K562 (cell line): ENCODE results near the gene HAAO. TPM values are rescaled to one million over a fixed set of nuclear protein-coding genes. Genes with fewer than 3 reads are reported as not detected.

Source experiments
- ATAC-seq: fragments of 200-7000 bp; cut with Tn5 transposase; 3 replicates; pipeline ENCODE4 v1.9.1; 2020; ENCODE audit warnings: moderate library complexity
- BruUV-seq: library from RNA; stranded (reverse); fragments of 400-500 nt; replicated peaks from 2 replicates; lab custom pipeline; 2021; lab: Mats Ljungman, UMichigan
- CTCF ChIA-PET: fragments of 300-600 bp; formaldehyde crosslinking; extraction: SDS; loops from one replicate; lab custom pipeline; 2021; ENCODE audit warnings: low intra/inter-chr PET ratio; lab: Yijun Ruan, JAX
- POLR2A ChIA-PET: fragments of 300-600, 350-650 bp; sonication (Branson Sonifier 250); formaldehyde crosslinking; extraction: SDS; loops from one replicate; lab custom pipeline; 2021; ENCODE audit warnings: antibody characterized with exemption, inconsistent platforms; lab: Yijun Ruan, JAX
- DNase-seq, 4 experiments: peaks; one replicate each; pipeline versions ENCODE4 v3.0.0 to v3.0.0-alpha.2; 2011 to 2018; ENCODE audit warnings: low spot score in 3 of 4, mixed read lengths in 3 of 4; ENCODE audit errors: extremely low read depth in 1 of 4
- FAIRE-seq: peaks from 2 replicates; lab custom pipeline; 2011; peaks lifted over from hg19 to GRCh38; lab: Jason Lieb, UNC
- H2AFZ ChIP-seq: 2 replicates; pipeline ENCODE4 v1.6.0; 2011; ENCODE audit warnings: low read depth, low read length, control low read depth, inconsistent platforms
- H3K27ac ChIP-seq: fragments of 200-600 bp; 3 replicates; pipeline ENCODE4 v1.8.0; 2011; ENCODE audit warnings: low read depth, mild to moderate bottlenecking, control low read depth, inconsistent platforms, low read length, moderate library complexity, mixed read lengths; ENCODE audit errors: extremely low read depth
- H3K27me3 ChIP-seq, 2 experiments: fragments of 300-600 bp in 1 of 2; 2 replicates in 1 of 2; 3 replicates in 1 of 2; pipeline versions ENCODE4 v1.6.0 to v1.8.0; 2011; ENCODE audit warnings: inconsistent platforms in 2 of 2, low read length in 2 of 2, mild to moderate bottlenecking in 1 of 2, mixed read lengths in 1 of 2, moderate library complexity in 1 of 2; ENCODE audit not compliant: control insufficient read depth in 2 of 2, insufficient read depth in 2 of 2
- H3K36me3 ChIP-seq: fragments of 300-600 bp; 3 replicates; pipeline ENCODE4 v1.8.0; 2011; ENCODE audit warnings: mild to moderate bottlenecking, low read length, inconsistent platforms; ENCODE audit not compliant: control insufficient read depth, insufficient read depth
- H3K4me1 ChIP-seq, 2 experiments: fragments of 200-600 bp in 1 of 2; replicated peaks in 1 of 2; 2 replicates in 1 of 2; 3 replicates in 1 of 2; pipeline versions ENCODE4 v1.5.1 to v1.8.0; 2011; ENCODE audit warnings: inconsistent platforms in 2 of 2, low read length in 2 of 2, mild to moderate bottlenecking in 1 of 2, mixed read lengths in 1 of 2, moderate library complexity in 1 of 2; ENCODE audit not compliant: control insufficient read depth in 2 of 2, insufficient read depth in 2 of 2
- H3K4me2 ChIP-seq: 2 replicates; pipeline ENCODE4 v1.6.1; 2011; ENCODE audit warnings: low read length, control low read depth, inconsistent platforms, mixed read lengths; ENCODE audit not compliant: insufficient read depth
- H3K4me3 ChIP-seq: fragments of 200-600 bp; sonication (generic), shearing (Covaris generic); 2 replicates; pipeline ENCODE4 v1.5.1; 2016; ENCODE audit warnings: control low read depth, inconsistent platforms
- H3K79me2 ChIP-seq: fragments of 200-600 bp; 3 replicates; pipeline ENCODE4 v1.8.0; 2011; ENCODE audit warnings: low read length, inconsistent platforms; ENCODE audit not compliant: control insufficient read depth, insufficient read depth
- H3K9ac ChIP-seq, 2 experiments: 2 replicates each; pipeline versions ENCODE4 v1.6.0 to v1.6.1; 2011; ENCODE audit warnings: low read depth in 2 of 2, low read length in 2 of 2, control low read depth in 1 of 2, inconsistent platforms in 1 of 2, mild to moderate bottlenecking in 1 of 2, mixed read lengths in 1 of 2; ENCODE audit not compliant: insufficient read depth in 1 of 2
- H3K9me1 ChIP-seq: one replicate; pipeline ENCODE4 v1.6.0; 2011; ENCODE audit warnings: inconsistent platforms, mild to moderate bottlenecking, low read length, moderate library complexity; ENCODE audit not compliant: control insufficient read depth, insufficient read depth
- H3K9me3 ChIP-seq: replicated peaks from 2 replicates; pipeline ENCODE4 v1.5.1; 2011; ENCODE audit warnings: low read depth, low read length, inconsistent platforms; ENCODE audit not compliant: control insufficient read depth, insufficient read depth
- H4K20me1 ChIP-seq: replicated peaks from 2 replicates; pipeline ENCODE4 v1.6.1; 2011; ENCODE audit warnings: low read length, inconsistent platforms, mixed read lengths; ENCODE audit not compliant: control insufficient read depth, insufficient read depth
- NFYB ChIP-seq: IDR thresholded peaks from 2 replicates; pipeline ENCODE4 v1.6.1; 2011; ENCODE audit warnings: mild to moderate bottlenecking, moderate library complexity; ENCODE audit not compliant: insufficient read length; ENCODE audit errors: extremely low read depth
- PRDM10 ChIP-seq: fragments of 450-650 bp; IDR thresholded peaks from 2 replicates; pipeline ENCODE4 v1.6.1; 2018; ENCODE audit not compliant: partially characterized antibody
- PTRF ChIP-seq: fragments of 450-650 bp; IDR thresholded peaks from 2 replicates; pipeline ENCODE4 v1.6.1; 2016; ENCODE audit warnings: mild to moderate bottlenecking, missing genetic modification characterization, missing compliant biosample characterization
- ZKSCAN8 ChIP-seq: fragments of 200-800 bp; sonication (Bioruptor generic); IDR thresholded peaks from 2 replicates; pipeline ENCODE4 v1.6.1; 2016; ENCODE audit warnings: missing genetic modification characterization, missing compliant biosample characterization
- ZNF316 ChIP-seq: fragments of 450-650 bp; IDR thresholded peaks from 2 replicates; pipeline ENCODE4 v1.6.1; 2016
- ZNF384 ChIP-seq: IDR thresholded peaks from 2 replicates; pipeline ENCODE4 v1.6.1; 2012; ENCODE audit warnings: low read depth, low read length, improper control_type of control experiment
- WGBS: fragments of 100-300 bp; shearing (Covaris generic); methylation state at CpG from one replicate; pipeline ENCODE4 v1.1.6; 2016; ENCODE audit warnings: low coverage, mixed read lengths; ENCODE audit not compliant: insufficient coverage; ENCODE audit errors: missing lambda C conversion rate; 5-methylcytosine and 5-hydroxymethylcytosine counted together
- in situ Hi-C: fragments of 300-500 bp; cut with MboI; formaldehyde crosslinking; loops from 4 replicates; pipeline ENCODE4 v1.15.0; 2018; ENCODE audit warnings: inconsistent platforms, mixed read lengths
- intact Hi-C: fragments of 100-400 bp; cut with micrococcal nuclease; formaldehyde crosslinking; loops from 2 replicates; pipeline ENCODE4 v1.14.2; 2022
- polyA plus RNA-seq, 8 experiments: library from polyadenylated mRNA; depleted of rRNA in 4 of 8; stranded (reverse) in 5 of 8; unstranded in 3 of 8; fragments of >200 nt; fragmentation: Nextera tagmentation in 2 of 8; fragmentation: Illumina TruSeq in 1 of 8; extraction: Ambion mirVana in 2 of 8; extraction: Trizol in 1 of 8; gene quantifications; 2 replicates each; pipeline versions ENCODE4 v1.2.1 to v1.2.3, GENCODE V29; 2011 to 2014; ENCODE audit warnings: inconsistent platforms in 1 of 8, missing spikeins in 1 of 8
- total RNA-seq, 7 experiments: library from RNA; depleted of rRNA in 6 of 7; stranded (reverse); fragments of >200 nt in 6 of 7; fragmentation: Illumina TruSeq in 2 of 7; extraction: Trizol in 2 of 7; gene quantifications; 2 replicates each; pipeline versions ENCODE4 v1.2.1 to v1.2.3, GENCODE V29; 2011 to 2021; ENCODE audit warnings: low replicate concordance in 1 of 7

HAAO gene
- total and polyA plus RNA-seq, 9 of the 15 experiments (the other 6 are each of a cell fraction or from before 2014, with no cell fraction given): not detected

GRCh38 chr2:42830922-42831574, 38.7 kb upstream of the HAAO start:
- no peak for ATAC-seq
- no peak overlapping the region for H3K4me3 ChIP-seq
- FAIRE-seq: no peak
- in situ Hi-C loops (loop anchor here (25.0 kb wide), 1 partner anchor 306 kb away; no protein-coding TSS in a partner anchor), intact Hi-C loops (no loop called here)
- no peaks in the 10 kb centered on the region for H3K79me2 ChIP-seq
- ChIA-PET POLR2A (interaction anchor here (0.6 to 1.1 kb wide), 4 partner anchors 305 to 1529 kb away, joined by 3 read pairs; no protein-coding TSS in a partner anchor), CTCF (no interaction called here)
- WGBS: 84% methylated on average over 5 of the region's 6 CpGs
- BruUV-seq: no TSS peak
- no peak overlapping the region for H2AFZ ChIP-seq
- peak in 1 of 4 experiments; percentile 30 for DNase-seq
- H3K9me3 ChIP-seq: no peaks in the 10 kb centered on the region
- H3K36me3 ChIP-seq: no peaks in the 10 kb centered on the region
- no peak overlapping the region for H3K4me2 ChIP-seq
- TF ChIP-seq ZNF316: peak; percentile 25; the same call in 1 of the 2 replicates
- TF ChIP-seq NFYB: peak; percentile 39
- peak; percentile 90 for TF ChIP-seq PRDM10
- TF ChIP-seq PTRF (tag): no peak
- no peak for TF ChIP-seq ZKSCAN8 (CRISPR knock-in tag)
- TF ChIP-seq ZNF384: peak; percentile 35; the same call in 1 of the 2 replicates
- H4K20me1 ChIP-seq: 0 out of 2 replicates have a peak, but pooled peaks cover 8% of the 10 kb centered on the region
- no peak overlapping the region for H3K27ac ChIP-seq
- no peak overlapping the region for H3K9ac ChIP-seq
- H3K9me1 ChIP-seq: no peaks in the 10 kb centered on the region
- H3K27me3 ChIP-seq: no peaks in the 10 kb centered on the region
- peaks cover 3 to 12% of the 10 kb centered on the region in 2 experiments; a peak in 1 of 5 replicates for H3K4me1 ChIP-seq
